GM12801 (cell line): Measurements from ENCODE around the gene IRAK2.

ENCODE experiments used
- CTCF ChIP-seq: IDR thresholded peaks from one replicate; pipeline ENCODE4 v1.5.1; 2011; ENCODE audit warnings: control low read depth; ENCODE audit not compliant: insufficient read length; ENCODE audit errors: extremely low read depth

The IRAK2 gene

GRCh38 chr3:10164546-10165393, at the start of gene IRAK2:
Gene IRAK2, plus strand, starts transcription at chr3:10164919. Its CDS starts 36 bp downstream, at chr3:10164955.
- TF ChIP-seq CTCF = no peak

GRCh38 chr3:10115326-10116137, 49.2 kb upstream of the IRAK2 start, which contains the start of gene BRK1:
Gene BRK1, plus strand, starts transcription at chr3:10115675. Its CDS starts 27 bp downstream, at chr3:10115702.
- no peak for TF ChIP-seq CTCF

- no peak for TF ChIP-seq CTCF
Measured at GRCh38 chr3:10116138-10116460, 48.6 kb upstream of the IRAK2 start.

GRCh38 chr3:10116928-10117327, 47.8 kb upstream of the IRAK2 start:
- TF ChIP-seq CTCF = no peak

- no peak for TF ChIP-seq CTCF
Measured at GRCh38 chr3:10119376-10119775, 45.3 kb upstream of the IRAK2 start.

- no peak for TF ChIP-seq CTCF
Measured at GRCh38 chr3:10121064-10121463, 43.7 kb upstream of the IRAK2 start.

- no peak for TF ChIP-seq CTCF
Measured at GRCh38 chr3:10122724-10123123, 42.0 kb upstream of the IRAK2 start.
